Middle frontal gyrus (tissue), 1 donor: ENCODE data around the gene EMX2.
"Not testable (repeated sequence)": the region's sequence is repeated elsewhere in the genome, so short reads cannot be mapped to it uniquely, and the experiment has no call there.

Experiments used
- DNase-seq: peaks from one replicate; pipeline ENCODE4 v3.0.0-alpha.2; 2015; ENCODE audit warnings: low spot score; ENCODE audit errors: extremely low spot score

The EMX2 gene

GRCh38 chr10:117556356-117556755 lies 13.8 kb downstream of the EMX2 start:
- no peak for DNase-seq

- no peak for DNase-seq
These were observed 17.2 kb downstream of the EMX2 start for GRCh38 chr10:117559712-117560111.

- no peak for DNase-seq
These were observed 18.4 kb downstream of the EMX2 start for GRCh38 chr10:117560942-117561341.

GRCh38 chr10:117562220-117562619 lies 19.7 kb downstream of the EMX2 start:
- no peak for DNase-seq

GRCh38 chr10:117562896-117563737 lies 20.6 kb downstream of the EMX2 start:
- DNase-seq: no peak

- no peak for DNase-seq
These were observed 21.2 kb downstream of the EMX2 start for GRCh38 chr10:117563780-117564179.

GRCh38 chr10:117565068-117565467 lies 22.5 kb downstream of the EMX2 start:
- no peak for DNase-seq

GRCh38 chr10:117568334-117568733 lies 25.8 kb downstream of the EMX2 start:
- DNase-seq: no peak

- DNase-seq: no peak
These were observed 27.3 kb downstream of the EMX2 start for GRCh38 chr10:117569610-117570390.

- DNase-seq: no peak
These were observed 28.3 kb downstream of the EMX2 start for GRCh38 chr10:117570880-117571279.

GRCh38 chr10:117574498-117575146 lies 32.1 kb downstream of the EMX2 start:
- no peak for DNase-seq

- DNase-seq: no peak
These were observed 35.9 kb downstream of the EMX2 start for GRCh38 chr10:117578490-117578889.

- no peak for DNase-seq
These were observed 36.5 kb downstream of the EMX2 start for GRCh38 chr10:117578999-117579590.

- DNase-seq: no peak
These were observed 39.4 kb downstream of the EMX2 start for GRCh38 chr10:117581961-117582360.

- not testable (repeated sequence) for DNase-seq
These were observed 42.3 kb downstream of the EMX2 start for GRCh38 chr10:117584831-117585230.

GRCh38 chr10:117587036-117587435 lies 44.5 kb downstream of the EMX2 start:
- DNase-seq: no peak

GRCh38 chr10:117590101-117590875 lies 47.7 kb downstream of the EMX2 start:
- no peak for DNase-seq

- no peak for DNase-seq
These were observed 48.5 kb downstream of the EMX2 start for GRCh38 chr10:117591043-117591442.

- no peak for DNase-seq
These were observed 52.2 kb downstream of the EMX2 start for GRCh38 chr10:117594722-117595121.

- no peak for DNase-seq
These were observed 54.2 kb downstream of the EMX2 start for GRCh38 chr10:117596706-117597105.

- DNase-seq: no peak
These were observed 54.7 kb downstream of the EMX2 start for GRCh38 chr10:117597216-117597615.
